CD14-positive monocyte (primary cell): Measurements from ENCODE around the gene PPFIA4. TPM values are rescaled to one million over a fixed set of nuclear protein-coding genes. Genes with fewer than 3 reads are reported as not detected.

Source experiments
- DNase-seq, 3 donors: peaks; one replicate each; pipeline ENCODE4 v3.0.0-alpha.2; 2011 to 2022
- H2AFZ ChIP-seq: 2 replicates; pipeline ENCODE4 v1.6.0; 2012; ENCODE audit warnings: mild to moderate bottlenecking, low read depth, low read length, inconsistent platforms; ENCODE audit not compliant: insufficient read depth, poor library complexity, severe bottlenecking
- H3K27ac ChIP-seq, 2 donors: 1 replicate in 1 of 2; 2 replicates in 1 of 2; pipeline ENCODE4 v1.5.1; 2012 to 2013; ENCODE audit warnings: low read length in 2 of 2, control low read depth in 1 of 2, inconsistent platforms in 1 of 2, low read depth in 1 of 2, mild to moderate bottlenecking in 1 of 2
- H3K27me3 ChIP-seq, 2 donors: one replicate each; pipeline versions ENCODE4 v1.6.0 to v1.6.1; 2011 to 2013; ENCODE audit warnings: low read length in 2 of 2; ENCODE audit not compliant: control insufficient read depth in 2 of 2, insufficient read depth in 2 of 2
- H3K36me3 ChIP-seq, 2 donors: replicated peaks in 1 of 2; 1 replicate in 1 of 2; 2 replicates in 1 of 2; pipeline versions ENCODE4 v1.5.1 to v1.6.1; 2012 to 2013; ENCODE audit warnings: low read length in 2 of 2, control low read depth in 1 of 2, inconsistent platforms in 1 of 2, mild to moderate bottlenecking in 1 of 2; ENCODE audit not compliant: insufficient read depth in 2 of 2, control insufficient read depth in 1 of 2
- H3K4me1 ChIP-seq, 2 donors: 1 replicate in 1 of 2; 2 replicates in 1 of 2; pipeline versions ENCODE4 v1.5.1 to v1.6.1; 2012 to 2013; ENCODE audit warnings: low read length in 2 of 2, control low read depth in 1 of 2, inconsistent platforms in 1 of 2, mild to moderate bottlenecking in 1 of 2, moderate library complexity in 1 of 2; ENCODE audit not compliant: insufficient read depth in 2 of 2, control insufficient read depth in 1 of 2
- H3K4me2 ChIP-seq: replicated peaks from 2 replicates; pipeline ENCODE3; 2012; ENCODE audit warnings: low read length, moderate library complexity, mild to moderate bottlenecking; ENCODE audit not compliant: poor library complexity, severe bottlenecking; ENCODE audit errors: extremely low read depth
- H3K4me3 ChIP-seq, 3 experiments: fragments of 200-600 bp in 1 of 3; sonication (generic) in 1 of 3; replicated peaks in 1 of 3; 1 replicate in 2 of 3; 2 replicates in 1 of 3; pipeline ENCODE4 v1.5.1; 2011 to 2013; ENCODE audit warnings: low read length in 3 of 3, mild to moderate bottlenecking in 3 of 3, control low read depth in 2 of 3, low read depth in 2 of 3, inconsistent platforms in 1 of 3, moderate library complexity in 1 of 3
- H3K79me2 ChIP-seq: 2 replicates; pipeline ENCODE4 v1.6.0; 2012; ENCODE audit warnings: mild to moderate bottlenecking, control low read depth, inconsistent platforms, low read length, moderate library complexity; ENCODE audit not compliant: insufficient read depth
- H3K9ac ChIP-seq: 2 replicates; pipeline ENCODE4 v1.6.0; 2017; ENCODE audit warnings: low read length, mild to moderate bottlenecking; ENCODE audit not compliant: insufficient read depth, poor library complexity, severe bottlenecking
- H3K9me3 ChIP-seq, 2 donors: replicated peaks in 1 of 2; 1 replicate in 1 of 2; 2 replicates in 1 of 2; pipeline versions ENCODE4 v1.5.1 to v1.6.1; 2012 to 2013; ENCODE audit warnings: low read length in 2 of 2, control low read depth in 1 of 2; ENCODE audit not compliant: control insufficient read depth in 1 of 2, insufficient read depth in 1 of 2
- H4K20me1 ChIP-seq: 2 replicates; pipeline ENCODE4 v1.6.0; 2012; ENCODE audit warnings: mild to moderate bottlenecking, low read length, control low read depth, moderate library complexity; ENCODE audit not compliant: insufficient read depth
- H3K27ac Mint-ChIP-seq, 7 donors: one replicate each; pipeline ENCODE4 v1.8.0; 2020; ENCODE audit warnings: mild to moderate bottlenecking in 7 of 7, mixed read lengths in 7 of 7, moderate library complexity in 6 of 7, inconsistent platforms in 2 of 7
- H3K27me3 Mint-ChIP-seq, 3 donors: one replicate each; pipeline ENCODE4 v1.8.0; 2021 to 2022; ENCODE audit warnings: low read depth in 3 of 3, mild to moderate bottlenecking in 3 of 3, mixed read lengths in 3 of 3, moderate library complexity in 3 of 3, inconsistent platforms in 1 of 3
- H3K36me3 Mint-ChIP-seq, 2 donors: one replicate each; pipeline ENCODE4 v1.8.0; 2020; ENCODE audit warnings: mixed read lengths in 2 of 2, inconsistent platforms in 1 of 2, mild to moderate bottlenecking in 1 of 2
- H3K4me1 Mint-ChIP-seq: one replicate; pipeline ENCODE4 v1.8.0; 2020; ENCODE audit warnings: mild to moderate bottlenecking, mixed read lengths
- H3K4me3 Mint-ChIP-seq, 2 donors: one replicate each; pipeline ENCODE4 v1.8.0; 2020; ENCODE audit warnings: mild to moderate bottlenecking in 2 of 2, mixed read lengths in 2 of 2, moderate library complexity in 1 of 2
- H3K9me3 Mint-ChIP-seq, 7 donors: one replicate each; pipeline ENCODE4 v1.8.0; 2020 to 2022; ENCODE audit warnings: mixed read lengths in 7 of 7, mild to moderate bottlenecking in 6 of 7, moderate library complexity in 6 of 7, inconsistent platforms in 2 of 7
- WGBS: methylation state at CpG from one replicate; pipeline ENCODE4 v1.1.5; 2013; ENCODE audit warnings: missing lambda C conversion rate; ENCODE audit not compliant: insufficient coverage; 5-methylcytosine and 5-hydroxymethylcytosine counted together
- intact Hi-C, 2 donors: fragments of 100-400 bp; cut with micrococcal nuclease; formaldehyde crosslinking; loops; one replicate each; pipeline versions ENCODE4 v1.15.0 to v1.15.1; 2023
- polyA plus RNA-seq, 3 donors: library from polyadenylated mRNA; depleted of rRNA in 1 of 3; unstranded in 2 of 3; stranded (reverse) in 1 of 3; fragments of 300-500 nt in 2 of 3; fragments of >200 nt in 1 of 3; fragmentation: Illumina TruSeq in 2 of 3; gene quantifications; 1 replicate in 2 of 3; 2 replicates in 1 of 3; pipeline ENCODE4 v1.2.3, GENCODE V29; 2012 to 2021
- TF ChIP-seq, protein P1 (sequence below): fragments of 200-600 bp; IDR thresholded peaks from one replicate; pipeline ENCODE4 v1.8.0; 2022; ENCODE audit warnings: antibody characterized with exemption, mild to moderate bottlenecking

Gene PPFIA4
- polyA plus RNA-seq, 3 donors = 0.52 to 1.0 (median 0.97) TPM

DNA sequence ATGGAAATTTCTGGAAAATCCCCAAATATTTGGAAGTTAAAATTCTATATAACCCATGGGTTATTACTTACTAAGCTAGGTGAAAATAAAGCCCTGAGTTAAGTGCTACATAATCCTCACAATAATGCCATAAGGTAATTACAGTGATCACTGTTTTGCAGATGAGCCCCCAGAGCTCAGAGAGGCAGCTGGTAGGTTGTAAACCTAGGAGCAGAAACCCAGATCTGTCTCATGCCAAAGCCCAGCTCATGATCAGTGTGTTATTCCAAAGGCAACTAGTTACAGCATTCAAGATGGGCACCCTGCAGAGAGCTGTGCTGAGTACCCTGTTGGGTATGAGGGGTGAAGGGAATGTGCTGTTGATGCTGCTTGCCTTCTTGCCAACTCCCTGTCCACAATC, 70.3 kb downstream of the PPFIA4 start:
- DNase-seq = no peak
- Histone ChIP-seq H3K27me3 (no peaks in the 10 kb centered on the region), H3K79me2 (no peaks in the 10 kb centered on the region), H3K4me3 (no peak overlapping the region), H3K9ac (no peak overlapping the region), H3K27ac (no peak overlapping the region), H2AFZ (no peak overlapping the region), H3K36me3 (no peaks in the 10 kb centered on the region), H4K20me1 (no peaks in the 10 kb centered on the region), H3K4me1 (no peaks in the 10 kb centered on the region), H3K9me3 (peaks cover 13 to 26% of the 10 kb centered on the region in 2 donors), H3K4me2 (no peak overlapping the region)
- intact Hi-C loops = no loop called here
- Mint-ChIP-seq H3K36me3 (no peaks in the 10 kb centered on the region), H3K27me3 (peaks cover 8 to 18% (median 12%) of the 10 kb centered on the region in 3 donors), H3K27ac (no peak overlapping the region), H3K9me3 (peaks cover 28 to 41% (median 35%) of the 10 kb centered on the region in 7 donors), H3K4me3 (no peak overlapping the region), H3K4me1 (peaks cover 7% of the 10 kb centered on the region)
- TF ChIP-seq, protein P1, sequence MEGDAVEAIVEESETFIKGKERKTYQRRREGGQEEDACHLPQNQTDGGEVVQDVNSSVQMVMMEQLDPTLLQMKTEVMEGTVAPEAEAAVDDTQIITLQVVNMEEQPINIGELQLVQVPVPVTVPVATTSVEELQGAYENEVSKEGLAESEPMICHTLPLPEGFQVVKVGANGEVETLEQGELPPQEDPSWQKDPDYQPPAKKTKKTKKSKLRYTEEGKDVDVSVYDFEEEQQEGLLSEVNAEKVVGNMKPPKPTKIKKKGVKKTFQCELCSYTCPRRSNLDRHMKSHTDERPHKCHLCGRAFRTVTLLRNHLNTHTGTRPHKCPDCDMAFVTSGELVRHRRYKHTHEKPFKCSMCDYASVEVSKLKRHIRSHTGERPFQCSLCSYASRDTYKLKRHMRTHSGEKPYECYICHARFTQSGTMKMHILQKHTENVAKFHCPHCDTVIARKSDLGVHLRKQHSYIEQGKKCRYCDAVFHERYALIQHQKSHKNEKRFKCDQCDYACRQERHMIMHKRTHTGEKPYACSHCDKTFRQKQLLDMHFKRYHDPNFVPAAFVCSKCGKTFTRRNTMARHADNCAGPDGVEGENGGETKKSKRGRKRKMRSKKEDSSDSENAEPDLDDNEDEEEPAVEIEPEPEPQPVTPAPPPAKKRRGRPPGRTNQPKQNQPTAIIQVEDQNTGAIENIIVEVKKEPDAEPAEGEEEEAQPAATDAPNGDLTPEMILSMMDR = no peak

DNA sequence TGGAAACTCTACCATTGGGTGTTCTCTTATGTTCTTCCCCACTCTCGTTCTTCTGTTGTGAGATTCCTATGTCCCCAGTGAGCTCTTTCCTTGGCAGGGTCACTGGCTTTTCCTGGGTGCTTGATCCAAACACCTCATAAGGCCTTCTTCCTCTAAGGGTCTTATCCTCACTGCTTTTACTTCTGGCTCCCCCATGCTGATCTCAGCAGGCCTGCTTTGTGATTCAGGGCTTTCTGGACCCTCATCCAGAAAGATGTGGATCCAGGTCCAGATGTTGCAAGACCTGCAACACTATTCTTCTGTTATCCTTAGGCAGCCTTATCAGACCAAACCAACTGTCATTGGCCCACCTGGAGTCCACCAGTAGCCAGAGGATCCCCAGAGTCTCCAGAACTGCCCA, 70.7 kb downstream of the PPFIA4 start:
- H3K79me2 ChIP-seq = no peaks in the 10 kb centered on the region
- no peak overlapping the region for H3K4me3 ChIP-seq
- no peaks in the 10 kb centered on the region for H4K20me1 ChIP-seq
- no peaks in the 10 kb centered on the region for H3K4me1 ChIP-seq
- no peak overlapping the region for H3K9ac ChIP-seq
- H3K27ac ChIP-seq = no peak overlapping the region
- 100% methylated on average over 1 of the region's 1 CpG for WGBS
- Mint-ChIP-seq H3K4me1 (peaks cover 8% of the 10 kb centered on the region), H3K27me3 (peaks cover 7 to 18% (median 8%) of the 10 kb centered on the region in 3 donors), H3K36me3 (no peaks in the 10 kb centered on the region), H3K27ac (no peak overlapping the region), H3K4me3 (no peak overlapping the region), H3K9me3 (peaks cover 28 to 41% (median 34%) of the 10 kb centered on the region in 7 donors)
- no peak for DNase-seq
- H3K4me2 ChIP-seq = no peak overlapping the region
- H3K9me3 ChIP-seq = peaks cover 13 to 26% of the 10 kb centered on the region in 2 donors
- intact Hi-C loops = no loop called here
- no peaks in the 10 kb centered on the region for H3K36me3 ChIP-seq
- TF ChIP-seq, protein P1 = no peak
- H3K27me3 ChIP-seq = no peaks in the 10 kb centered on the region
- H2AFZ ChIP-seq = no peak overlapping the region
